ENCODE results near the gene TRIM38. TPM values are rescaled to one million over a fixed set of nuclear protein-coding genes. Genes with fewer than 3 reads are reported as not detected.
A peak's percentile ranks its signal among the peaks of the same experiment; 100 is the strongest.

TRIM38 gene
- total and polyA plus RNA-seq, 2 of the 13 experiments (the other 11 are each of a cell fraction or from before 2014, with no cell fraction given) = 2.5 to 3.1 TPM

DNA sequence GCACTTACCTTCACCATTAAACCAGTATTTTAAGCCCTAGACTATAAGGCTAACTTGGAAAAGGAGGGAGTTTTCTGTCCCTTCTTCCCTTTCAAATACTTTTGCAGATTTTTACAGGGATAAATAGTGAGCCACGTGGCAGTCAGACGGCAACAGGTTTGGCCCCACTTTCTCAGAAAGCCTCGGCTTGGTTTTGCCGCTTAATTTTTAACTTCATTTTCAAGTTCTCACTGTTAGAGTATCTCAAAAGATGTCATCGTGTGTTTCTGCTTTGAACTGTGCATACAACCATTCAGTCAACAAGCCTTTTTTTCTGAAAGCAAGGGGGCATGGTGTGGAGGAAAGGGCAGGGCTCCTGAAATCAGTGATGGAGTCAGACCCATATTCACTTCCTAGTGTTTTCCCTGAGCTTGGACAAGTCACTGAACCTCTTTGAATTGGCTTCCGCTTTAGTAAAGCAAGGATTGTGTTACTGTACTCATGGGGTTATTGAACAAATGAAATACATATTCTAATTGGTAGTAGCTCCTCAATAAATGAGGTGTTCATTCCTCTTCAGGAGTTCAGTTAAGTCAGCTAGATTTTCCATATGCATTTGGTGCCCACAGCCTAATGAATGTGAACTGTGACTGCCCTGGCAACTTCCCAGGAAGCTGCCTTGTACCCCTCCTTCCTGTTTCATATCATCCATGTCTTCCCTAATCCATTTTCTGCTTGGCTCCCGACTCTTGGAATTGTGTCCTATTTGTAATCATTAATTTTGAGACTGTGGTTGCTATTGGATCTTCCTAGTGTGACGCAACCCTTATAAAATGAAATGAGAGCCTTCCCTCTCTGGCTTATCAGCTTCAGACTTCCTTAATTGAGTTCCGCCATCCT, 31.8 kb upstream of the TRIM38 start, which contains the start of gene SLC17A2 (continued):
- TF ChIP-seq, protein P1, sequence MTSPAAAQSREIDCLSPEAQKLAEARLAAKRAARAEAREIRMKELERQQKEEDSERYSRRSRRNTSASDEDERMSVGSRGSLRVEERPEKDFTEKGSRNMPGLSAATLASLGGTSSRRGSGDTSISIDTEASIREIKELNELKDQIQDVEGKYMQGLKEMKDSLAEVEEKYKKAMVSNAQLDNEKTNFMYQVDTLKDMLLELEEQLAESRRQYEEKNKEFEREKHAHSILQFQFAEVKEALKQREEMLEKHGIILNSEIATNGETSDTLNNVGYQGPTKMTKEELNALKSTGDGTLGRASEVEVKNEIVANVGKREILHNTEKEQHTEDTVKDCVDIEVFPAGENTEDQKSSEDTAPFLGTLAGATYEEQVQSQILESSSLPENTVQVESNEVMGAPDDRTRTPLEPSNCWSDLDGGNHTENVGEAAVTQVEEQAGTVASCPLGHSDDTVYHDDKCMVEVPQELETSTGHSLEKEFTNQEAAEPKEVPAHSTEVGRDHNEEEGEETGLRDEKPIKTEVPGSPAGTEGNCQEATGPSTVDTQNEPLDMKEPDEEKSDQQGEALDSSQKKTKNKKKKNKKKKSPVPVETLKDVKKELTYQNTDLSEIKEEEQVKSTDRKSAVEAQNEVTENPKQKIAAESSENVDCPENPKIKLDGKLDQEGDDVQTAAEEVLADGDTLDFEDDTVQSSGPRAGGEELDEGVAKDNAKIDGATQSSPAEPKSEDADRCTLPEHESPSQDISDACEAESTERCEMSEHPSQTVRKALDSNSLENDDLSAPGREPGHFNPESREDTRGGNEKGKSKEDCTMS (CRISPR knock-in tag; conservative IDR thresholded peaks at IDR 0.05) = no peak; the same call in 1 of the 2 replicates
- TF ChIP-seq TMF1 (CRISPR knock-in tag; IDR thresholded peaks at IDR 0.05; ENCODE audit: low read depth) (peak; percentile 32; the same call in 1 of the 2 replicates), ZFX (CRISPR knock-in tag; IDR thresholded peaks at IDR 0.05; ENCODE audit: low read depth) (no peak; the same call in 1 of the 2 replicates), ZNF17 (CRISPR knock-in tag; IDR thresholded peaks at IDR 0.05) (no peak), ZNF577 (CRISPR knock-in tag; IDR thresholded peaks at IDR 0.05; ENCODE audit: borderline replicate concordance, low read depth) (no peak), ZNF24 (IDR thresholded peaks at IDR 0.05) (no peak), SUZ12 (IDR thresholded peaks at IDR 0.05; ENCODE audit: low read depth, low read length) (no peak), MEIS1 (CRISPR knock-in tag; IDR thresholded peaks at IDR 0.05; ENCODE audit: borderline replicate concordance) (0 out of 2 replicates have a peak, but pooled peaks have one; percentile 41), KLF11 (CRISPR knock-in tag; IDR thresholded peaks at IDR 0.05) (no peak), ARNTL (CRISPR knock-in tag; IDR thresholded peaks at IDR 0.05) (no peak; the same call in 1 of the 2 replicates), ZNF30 (CRISPR knock-in tag; IDR thresholded peaks at IDR 0.05) (no peak), ZSCAN22 (CRISPR knock-in tag; IDR thresholded peaks at IDR 0.05) (no peak), GFI1 (CRISPR knock-in tag; IDR thresholded peaks at IDR 0.05; ENCODE audit: borderline replicate concordance) (peak; percentile 45; the same call in 1 of the 2 replicates), ZFY (CRISPR knock-in tag; IDR thresholded peaks at IDR 0.05) (no peak), MAF1 (CRISPR knock-in tag; IDR thresholded peaks at IDR 0.05; ENCODE audit: borderline replicate concordance) (no peak), TSC22D2 (CRISPR knock-in tag; IDR thresholded peaks at IDR 0.05; ENCODE audit: borderline replicate concordance) (0 out of 2 replicates have a peak, but pooled peaks have one; percentile 14), ZNF652 (CRISPR knock-in tag; IDR thresholded peaks at IDR 0.05; ENCODE audit: borderline replicate concordance, low read depth) (no peak), AHR (CRISPR knock-in tag; IDR thresholded peaks at IDR 0.05) (no peak), ELF1 (CRISPR knock-in tag; IDR thresholded peaks at IDR 0.05) (peak; percentile 39; the same call in 1 of the 2 replicates), TAF1 (CRISPR knock-in tag; IDR thresholded peaks at IDR 0.05) (no peak; the same call in 1 of the 2 replicates), ZNF558 (CRISPR knock-in tag; IDR thresholded peaks at IDR 0.05; ENCODE audit: borderline replicate concordance) (no peak), ZNF557 (CRISPR knock-in tag; IDR thresholded peaks at IDR 0.05) (no peak), IKZF1 (IDR thresholded peaks at IDR 0.05) (no peak), U2AF2 (IDR thresholded peaks at IDR 0.05; ENCODE audit: low read depth, low read length) (no peak), ZNF337 (CRISPR knock-in tag; IDR thresholded peaks at IDR 0.05; ENCODE audit: borderline replicate concordance, low read depth) (no peak), PHF21A (CRISPR knock-in tag; IDR thresholded peaks at IDR 0.05) (0 out of 2 replicates have a peak, but pooled peaks have one; percentile 17)
- TF ChIP-seq, protein P2, sequence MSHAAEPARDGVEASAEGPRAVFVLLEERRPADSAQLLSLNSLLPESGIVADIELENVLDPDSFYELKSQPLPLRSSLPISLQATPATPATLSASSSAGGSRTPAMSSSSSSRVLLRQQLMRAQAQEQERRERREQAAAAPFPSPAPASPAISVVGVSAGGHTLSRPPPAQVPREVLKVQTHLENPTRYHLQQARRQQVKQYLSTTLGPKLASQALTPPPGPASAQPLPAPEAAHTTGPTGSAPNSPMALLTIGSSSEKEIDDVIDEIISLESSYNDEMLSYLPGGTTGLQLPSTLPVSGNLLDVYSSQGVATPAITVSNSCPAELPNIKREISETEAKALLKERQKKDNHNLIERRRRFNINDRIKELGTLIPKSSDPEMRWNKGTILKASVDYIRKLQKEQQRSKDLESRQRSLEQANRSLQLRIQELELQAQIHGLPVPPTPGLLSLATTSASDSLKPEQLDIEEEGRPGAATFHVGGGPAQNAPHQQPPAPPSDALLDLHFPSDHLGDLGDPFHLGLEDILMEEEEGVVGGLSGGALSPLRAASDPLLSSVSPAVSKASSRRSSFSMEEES (CRISPR knock-in tag; IDR thresholded peaks at IDR 0.05) = no peak
- TF ChIP-seq, protein P3, sequence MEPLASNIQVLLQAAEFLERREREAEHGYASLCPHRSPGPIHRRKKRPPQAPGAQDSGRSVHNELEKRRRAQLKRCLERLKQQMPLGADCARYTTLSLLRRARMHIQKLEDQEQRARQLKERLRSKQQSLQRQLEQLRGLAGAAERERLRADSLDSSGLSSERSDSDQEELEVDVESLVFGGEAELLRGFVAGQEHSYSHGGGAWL (CRISPR knock-in tag; IDR thresholded peaks at IDR 0.05) = no peak
